GM21381 (cell line): Measurements from ENCODE around the gene EPB41L2.
A peak's percentile ranks its signal among the peaks of the same experiment; 100 is the strongest.
"Not testable (repeated sequence)": the region's sequence is repeated elsewhere in the genome, so short reads cannot be mapped to it uniquely, and the experiment has no call there.

Experiments
- ATAC-seq: cut with Tn5 transposase; IDR thresholded peaks from one replicate; pipeline ENCODE4 v1.9.1; 2021; ENCODE audit warnings: mild to moderate bottlenecking, moderate library complexity; ENCODE audit not compliant: unreplicated experiment

The EPB41L2 gene

DNA sequence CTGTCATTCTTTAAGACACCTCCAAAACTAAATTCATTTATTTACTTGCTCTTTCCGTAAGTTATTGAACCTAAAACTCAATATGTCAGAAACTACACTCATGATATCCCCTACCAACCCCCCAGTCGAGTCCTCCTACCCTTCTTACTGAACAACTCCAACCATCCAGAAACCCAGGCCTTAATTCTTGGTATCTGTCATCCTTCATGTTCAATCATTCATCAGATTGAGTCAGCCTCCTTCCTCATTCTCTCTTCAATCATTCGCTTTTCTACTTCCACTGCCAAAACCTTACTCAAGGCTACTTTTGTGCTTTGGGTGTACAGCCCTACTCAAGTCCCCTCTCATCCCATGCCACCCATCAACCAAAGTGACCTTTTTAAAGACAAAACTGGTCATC is 140.1 kb downstream of the EPB41L2 start:
- ATAC-seq: no peak

DNA sequence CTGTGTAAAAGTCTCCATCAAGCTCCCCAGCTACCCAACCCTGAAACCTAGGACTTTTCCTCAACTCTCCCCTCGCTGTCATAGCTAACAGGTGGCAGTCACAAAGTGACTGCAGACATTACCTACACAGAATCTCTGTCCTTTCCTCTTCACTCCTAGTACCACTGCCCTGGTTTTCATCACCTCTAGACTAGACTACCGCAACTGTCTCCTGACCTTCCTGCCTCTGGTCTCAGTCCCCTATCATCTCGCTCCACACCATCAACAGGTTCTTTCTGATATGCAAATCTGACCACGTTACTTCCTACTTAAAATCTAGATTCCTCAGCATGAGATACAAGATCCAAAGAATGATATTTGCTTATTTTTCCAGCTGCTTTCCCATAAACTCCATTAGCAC is 142.1 kb downstream of the EPB41L2 start:
- no peak for ATAC-seq

DNA sequence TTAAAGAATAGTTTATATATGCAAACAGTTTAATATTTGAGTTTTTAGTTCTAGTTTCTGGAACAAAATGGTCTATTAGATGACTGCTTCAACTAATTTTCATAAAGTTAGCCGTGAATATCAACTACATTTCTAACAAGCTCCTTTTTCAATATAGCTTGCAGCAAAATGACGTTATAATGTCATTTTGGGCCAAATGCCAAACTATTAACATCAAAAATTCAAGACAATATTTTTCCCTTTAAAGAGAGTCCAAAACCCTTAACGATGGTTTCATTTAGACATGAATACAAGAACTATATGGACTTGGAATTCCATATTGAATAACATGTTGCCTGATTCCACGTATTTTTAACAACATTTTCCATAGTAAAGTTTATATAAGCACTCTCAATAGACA is 144.9 kb downstream of the EPB41L2 start:
- no peak for ATAC-seq

DNA sequence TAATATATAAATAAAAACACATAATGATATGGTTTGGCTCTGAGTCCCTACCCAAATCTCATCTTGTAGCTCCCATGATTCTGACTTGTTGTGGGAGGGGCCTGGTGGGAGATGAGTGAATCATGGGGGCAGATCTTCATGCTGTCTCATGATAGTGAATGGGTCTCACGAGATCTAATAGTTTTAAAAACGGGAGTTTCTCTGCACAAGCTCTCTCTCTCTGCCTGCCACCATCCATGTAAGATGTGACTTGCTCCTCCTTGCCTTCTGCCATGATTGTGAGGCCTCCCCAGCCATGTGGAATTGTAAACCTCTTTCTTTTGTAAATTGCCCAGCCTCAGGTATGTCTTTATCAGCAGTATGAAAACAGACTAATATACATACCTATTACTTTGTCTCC is 147.4 kb downstream of the EPB41L2 start:
- not testable (repeated sequence) for ATAC-seq

- ATAC-seq: peak; percentile 84
These were observed 149.9 kb downstream of the EPB41L2 start for GRCh38 chr6:130913120-130913519.

DNA sequence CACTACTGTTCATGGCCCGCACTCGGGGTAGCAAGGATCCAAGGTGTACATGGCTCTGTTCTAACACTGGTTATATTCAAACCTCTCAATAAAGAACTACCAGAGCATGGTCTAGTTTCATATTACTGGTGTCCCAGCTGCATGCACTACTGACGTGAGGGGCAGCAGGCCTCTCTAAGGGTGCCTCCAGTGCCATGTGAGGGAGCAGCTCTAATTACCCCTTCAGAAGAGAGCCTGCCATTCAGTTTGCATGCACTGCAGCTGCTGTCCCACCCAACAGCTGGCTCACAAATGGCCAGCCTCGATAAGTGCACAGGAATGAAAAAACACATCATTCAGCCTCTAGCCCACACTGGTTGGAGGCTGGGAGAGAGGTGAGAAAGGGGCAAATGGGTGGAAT is 150.6 kb downstream of the EPB41L2 start:
- ATAC-seq: no peak

DNA sequence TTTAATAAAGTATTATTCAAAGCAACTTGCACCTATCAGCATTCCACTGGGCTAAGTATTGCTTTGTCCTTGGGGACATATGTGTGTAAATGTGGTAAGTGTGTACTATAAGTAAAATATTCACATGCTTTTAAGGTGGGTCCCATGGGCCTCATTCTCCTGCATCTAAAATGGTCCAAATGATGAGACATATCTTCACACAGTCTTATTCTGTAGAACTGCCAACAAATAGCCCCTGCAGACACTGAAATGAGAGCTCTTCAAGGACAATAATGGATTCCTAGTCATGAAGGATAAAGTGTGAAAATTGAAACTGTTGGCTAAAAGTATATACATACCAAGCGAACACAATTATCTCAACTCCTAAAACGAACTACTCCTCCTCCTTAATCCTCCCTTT is 154.1 kb downstream of the EPB41L2 start:
- no peak for ATAC-seq

GRCh38 chr6:130908188-130908587 is 154.9 kb downstream of the EPB41L2 start:
- ATAC-seq: no peak

DNA sequence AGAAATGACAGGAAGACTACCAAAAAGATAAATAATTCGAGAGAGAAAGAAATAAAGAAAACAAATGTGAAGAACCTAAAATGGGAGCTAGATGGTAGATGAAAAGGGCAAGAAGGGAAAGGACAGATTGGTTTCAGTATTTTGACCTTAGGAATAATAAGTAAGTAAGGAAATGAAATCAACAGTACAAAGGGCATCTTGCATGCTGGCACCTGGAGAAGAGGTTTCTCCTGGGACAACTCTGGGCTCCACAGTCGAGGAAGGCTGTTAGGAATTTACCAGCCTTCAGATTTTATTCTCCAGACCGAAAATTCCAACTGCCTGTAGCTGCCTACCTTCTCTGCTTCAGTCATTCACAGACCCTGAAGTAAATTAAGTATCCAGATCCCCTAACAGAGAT is 155.4 kb downstream of the EPB41L2 start:
- ATAC-seq: no peak

DNA sequence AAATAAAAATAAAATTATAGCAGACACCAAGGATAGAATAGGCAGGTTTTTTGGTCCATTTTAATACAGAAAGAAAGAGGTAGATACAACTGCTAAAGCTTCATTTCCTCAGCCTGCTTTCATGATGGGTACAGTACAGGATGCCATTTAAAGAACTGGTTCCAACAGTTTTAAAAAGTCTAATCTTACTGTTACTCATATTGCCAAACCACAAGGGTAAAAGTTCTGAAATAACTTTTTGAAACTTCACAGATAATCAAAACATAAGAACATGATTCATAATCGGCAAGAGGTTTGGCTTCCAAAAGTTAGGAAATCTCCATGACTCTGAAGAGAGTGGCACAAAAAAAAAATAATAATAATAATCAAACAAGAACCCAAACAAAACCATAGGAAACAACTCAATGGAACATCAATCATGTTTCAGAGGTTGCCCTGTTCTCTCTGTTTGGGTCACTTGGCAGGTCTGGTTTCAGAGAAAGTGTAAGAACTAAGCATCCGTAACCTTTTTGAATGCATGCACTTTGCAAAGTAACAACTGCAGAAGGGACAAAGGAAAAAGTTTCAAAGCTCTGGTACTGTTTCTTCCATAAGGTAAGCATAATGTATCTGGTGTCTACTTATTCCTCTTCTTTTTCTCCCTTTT is 156.2 kb downstream of the EPB41L2 start:
- no peak for ATAC-seq

DNA sequence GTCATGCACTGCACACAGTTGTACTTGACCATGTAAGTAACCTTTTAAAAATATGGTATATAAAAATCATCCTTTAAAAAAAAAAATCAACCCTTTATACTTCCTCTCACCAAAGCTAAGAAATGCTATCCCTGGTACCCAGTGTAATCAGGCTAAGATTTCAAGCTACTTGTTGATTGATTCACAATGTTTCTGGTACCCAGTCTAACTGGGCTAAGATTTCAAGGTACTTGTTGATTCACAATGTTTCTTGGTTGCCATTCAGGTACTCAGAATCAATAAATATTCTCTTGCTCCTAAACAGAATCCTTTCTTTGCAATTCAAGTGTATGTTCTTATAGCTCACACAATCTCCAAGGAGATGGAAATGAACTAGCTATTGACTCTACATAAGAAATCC is 159.4 kb downstream of the EPB41L2 start:
- ATAC-seq: no peak

- no peak for ATAC-seq
These were observed 160.0 kb downstream of the EPB41L2 start for GRCh38 chr6:130903007-130903406.

DNA sequence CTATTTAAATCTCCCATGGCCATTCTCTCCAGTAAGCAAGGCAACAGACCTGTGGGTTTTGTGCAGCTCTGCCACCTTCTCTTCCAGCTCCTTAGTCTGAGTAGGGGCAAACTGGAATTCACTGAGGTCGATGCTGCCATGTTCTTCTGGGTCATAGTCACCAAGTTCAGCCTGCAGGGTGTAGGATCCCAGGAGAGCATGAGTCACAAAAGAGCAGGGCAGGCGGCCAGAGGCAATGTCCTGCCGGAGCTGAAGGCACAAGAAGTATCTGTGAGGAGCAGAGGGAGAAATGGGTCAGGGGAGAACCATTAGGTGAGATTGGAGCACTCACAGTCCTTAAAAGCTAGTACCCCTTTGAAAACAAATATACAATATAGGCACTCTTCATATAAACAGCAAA is 162.1 kb downstream of the EPB41L2 start:
- no peak for ATAC-seq

GRCh38 chr6:130896249-130896648 is 166.8 kb downstream of the EPB41L2 start:
- ATAC-seq: no peak

- no peak for ATAC-seq
These were observed 167.5 kb downstream of the EPB41L2 start for GRCh38 chr6:130895516-130895915.

DNA sequence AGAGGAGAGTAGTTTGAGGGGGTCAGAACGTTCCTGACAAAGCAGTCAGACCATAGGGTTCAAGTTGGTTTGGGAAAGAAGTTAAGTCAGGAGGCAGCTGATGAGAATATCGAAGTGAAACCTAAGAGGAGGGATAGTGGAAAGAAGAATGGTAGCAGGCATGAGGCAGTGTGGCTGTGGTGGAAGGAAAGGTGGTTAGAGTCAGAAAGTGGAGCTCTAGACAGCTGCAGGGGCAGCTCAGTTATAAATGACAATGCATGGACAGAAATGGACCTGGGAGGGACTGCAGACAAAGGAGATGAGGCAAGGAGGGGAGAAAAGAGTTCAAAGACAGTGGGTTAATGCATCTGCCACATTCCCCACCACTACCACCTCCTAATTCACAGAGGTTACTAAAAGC is 169.3 kb downstream of the EPB41L2 start:
- no peak for ATAC-seq

- no peak for ATAC-seq
These were observed 169.8 kb downstream of the EPB41L2 start for GRCh38 chr6:130893277-130893676.

GRCh38 chr6:130890521-130890971 is 172.5 kb downstream of the EPB41L2 start:
- ATAC-seq: no peak

GRCh38 chr6:130889423-130889822 is 173.6 kb downstream of the EPB41L2 start:
- ATAC-seq: no peak

GRCh38 chr6:130888246-130888645 is 174.8 kb downstream of the EPB41L2 start:
- no peak for ATAC-seq

DNA sequence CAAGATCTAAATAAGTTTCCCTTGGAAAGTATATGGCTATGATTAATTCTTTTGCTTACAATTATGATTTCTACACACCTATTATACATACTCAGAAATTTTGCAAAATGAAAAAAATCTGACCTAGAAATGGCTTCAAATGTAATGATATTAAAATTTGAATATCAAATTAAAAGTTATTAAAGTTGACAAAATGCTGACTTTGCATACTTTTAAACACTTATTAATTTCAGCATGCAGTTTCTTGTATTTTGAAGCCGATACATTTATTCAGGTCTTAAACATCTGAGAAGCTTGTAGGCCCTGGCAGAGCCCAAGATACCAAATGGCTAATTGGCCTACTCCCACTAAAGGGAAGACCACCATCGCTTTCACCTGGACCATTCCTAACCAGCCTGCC is 176.1 kb downstream of the EPB41L2 start:
- ATAC-seq: no peak

DNA sequence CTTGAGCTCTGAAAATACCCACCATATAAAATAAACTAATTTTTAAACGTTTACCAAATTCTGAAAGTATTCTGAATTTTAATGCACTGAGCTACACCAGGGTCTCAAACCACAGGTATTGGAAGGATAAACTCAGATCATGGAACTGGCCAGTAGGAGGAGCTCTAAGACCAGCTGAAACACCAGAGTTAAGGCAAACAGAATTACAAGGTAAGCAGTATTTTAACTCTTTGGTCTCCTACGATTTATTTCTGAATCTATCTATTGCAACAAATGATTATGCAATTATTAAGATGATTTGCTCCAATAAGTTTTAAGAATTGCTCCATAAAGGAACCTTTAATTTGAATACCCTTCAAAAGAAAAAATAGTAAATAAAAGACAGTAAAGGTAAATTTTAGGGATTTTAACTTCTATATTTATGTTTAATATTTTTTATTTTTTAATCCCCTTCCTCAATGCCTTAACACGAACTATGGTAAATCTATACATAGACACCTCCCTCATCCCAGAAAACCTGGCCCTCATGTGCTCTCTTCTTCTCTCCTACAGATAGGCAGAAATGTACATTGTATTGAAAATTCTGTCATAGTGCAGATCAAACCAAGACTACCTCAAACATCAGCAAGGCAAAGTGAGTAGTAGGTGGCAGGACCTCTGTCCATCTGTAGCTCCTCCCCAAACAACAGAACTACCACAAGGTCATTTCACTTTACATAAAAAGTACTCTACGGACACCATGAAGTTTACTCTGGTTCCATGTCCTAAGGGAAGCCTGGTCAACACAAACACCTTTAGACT is 177.5 kb downstream of the EPB41L2 start:
- ATAC-seq: peak; percentile 88
